Measurements from ENCODE around the gene MAML3. TPM values are rescaled to one million over a fixed set of nuclear protein-coding genes. Genes with fewer than 3 reads are reported as not detected.

The MAML3 gene
- total RNA-seq, 1 donor from 2014 or later: 7.3 TPM

DNA sequence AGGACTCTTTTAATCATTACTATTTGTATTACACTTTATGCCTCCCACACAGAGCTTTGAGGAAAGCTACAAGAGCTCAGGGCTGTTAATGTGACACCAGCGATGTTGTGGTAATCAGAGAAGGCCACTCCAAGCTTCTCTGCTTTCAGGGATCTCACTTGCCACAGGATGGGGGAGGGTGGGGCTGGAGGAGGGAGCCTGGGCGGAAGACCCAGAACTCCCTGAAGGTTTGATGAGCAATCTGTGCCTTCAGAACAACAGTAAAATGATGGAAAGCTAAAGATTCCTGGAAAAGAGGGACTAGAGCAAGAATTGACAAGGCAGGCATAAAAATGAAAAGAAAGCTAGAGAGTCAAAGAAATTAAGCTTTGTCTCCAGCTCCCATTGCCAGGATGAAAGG is 75.6 kb downstream of the MAML3 start:
- DNase-seq (ENCODE audit: low spot score): no peak

DNA sequence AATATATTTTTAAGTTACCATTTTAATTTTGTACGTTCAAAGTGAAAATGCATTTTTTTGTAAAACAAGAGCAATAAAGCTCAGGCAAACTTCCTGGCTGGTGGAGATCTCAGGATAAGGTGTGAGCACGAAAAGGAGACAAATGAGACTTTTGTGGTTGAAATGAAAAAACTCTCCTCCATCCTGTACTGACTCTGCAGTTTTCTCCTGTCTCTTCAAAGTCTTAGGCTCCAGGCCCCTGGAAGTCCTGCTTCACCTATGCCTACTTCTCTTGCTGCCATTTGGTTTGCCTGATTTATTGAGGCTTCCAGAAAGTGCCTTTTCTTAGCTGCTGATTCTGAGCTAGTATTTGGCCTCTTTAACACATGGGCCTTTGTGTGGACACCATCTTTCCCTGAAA is 77.7 kb downstream of the MAML3 start:
- no peak for DNase-seq (ENCODE audit: low spot score)

DNA sequence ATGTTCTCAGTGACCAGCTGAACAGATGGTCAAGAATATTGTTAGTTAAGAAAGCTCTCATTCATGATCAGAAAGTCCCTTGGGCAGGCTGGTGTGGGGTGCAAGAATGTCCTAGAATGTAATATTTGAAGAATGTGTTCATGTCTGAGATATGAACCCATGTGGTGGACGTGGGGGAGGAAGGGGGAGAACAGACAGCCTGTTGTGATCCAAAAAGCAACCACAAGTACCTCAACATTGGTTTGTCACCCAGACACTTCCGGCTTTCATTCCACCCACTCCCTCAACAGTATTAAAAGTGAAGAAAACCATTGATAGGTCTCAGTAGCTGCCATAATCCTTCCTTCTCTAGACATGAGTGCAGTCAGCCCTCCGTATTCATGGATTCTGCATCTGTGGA is 82.2 kb downstream of the MAML3 start:
- no peak for DNase-seq (ENCODE audit: low spot score)

DNA sequence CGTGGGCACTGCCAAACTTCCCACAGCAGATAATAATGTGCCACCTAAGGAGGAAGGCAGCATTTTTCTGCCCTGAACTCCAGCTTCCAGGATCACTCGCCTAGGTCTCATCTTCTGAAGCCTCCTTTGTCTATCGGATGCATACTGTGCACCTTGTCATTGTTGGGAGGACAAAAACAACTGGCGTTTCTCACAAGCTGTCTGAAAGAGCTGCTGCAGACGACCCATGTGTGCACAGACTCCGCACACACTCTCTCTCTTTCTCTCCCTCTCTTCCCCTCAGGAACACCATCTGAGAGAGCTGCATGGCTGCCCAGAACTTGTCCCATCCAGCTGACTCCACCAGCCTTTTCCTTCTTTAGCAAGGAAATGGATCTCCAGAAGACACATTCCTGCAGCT is 83.0 kb downstream of the MAML3 start:
- no peak for DNase-seq (ENCODE audit: low spot score)

DNA sequence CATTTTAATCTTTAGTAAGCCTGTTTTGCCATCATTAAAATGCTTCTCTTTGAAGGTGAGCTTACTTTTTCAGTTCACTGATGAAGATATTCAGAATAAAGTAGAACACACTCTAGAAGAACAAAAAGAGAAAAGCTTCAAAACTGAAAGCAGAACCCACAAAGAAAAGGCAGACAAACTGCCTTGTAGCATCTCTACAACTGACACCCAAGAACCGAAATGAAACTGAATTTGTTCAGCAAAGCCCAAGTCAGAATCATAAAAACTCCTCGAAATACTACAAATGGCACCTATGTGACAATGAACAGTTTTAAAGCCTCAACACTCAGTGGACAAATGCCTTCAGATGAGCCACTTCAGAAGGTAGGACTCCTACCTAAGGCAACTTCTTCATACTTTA is 83.6 kb downstream of the MAML3 start:
- DNase-seq (ENCODE audit: low spot score): no peak

DNA sequence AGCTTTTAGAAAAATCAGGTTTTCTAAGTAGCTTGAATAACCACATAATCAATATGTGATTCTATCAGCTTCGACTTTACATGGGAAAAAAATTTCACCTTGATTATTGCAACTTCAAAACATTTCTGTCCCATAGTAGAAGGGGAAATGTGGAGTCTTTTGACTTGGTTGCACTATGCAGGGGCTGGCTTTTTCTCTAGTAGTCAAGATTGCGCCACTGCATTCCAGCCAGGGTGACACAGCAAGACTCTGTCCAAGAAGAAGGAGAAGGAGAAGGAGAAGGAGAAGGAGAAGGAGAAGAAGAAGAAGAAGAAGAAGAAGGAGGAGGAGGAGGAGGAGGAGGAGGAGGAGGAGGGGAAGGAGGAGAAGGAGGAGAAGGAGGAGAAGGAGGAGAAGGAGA is 84.9 kb downstream of the MAML3 start:
- no peak for DNase-seq (ENCODE audit: low spot score)

DNA sequence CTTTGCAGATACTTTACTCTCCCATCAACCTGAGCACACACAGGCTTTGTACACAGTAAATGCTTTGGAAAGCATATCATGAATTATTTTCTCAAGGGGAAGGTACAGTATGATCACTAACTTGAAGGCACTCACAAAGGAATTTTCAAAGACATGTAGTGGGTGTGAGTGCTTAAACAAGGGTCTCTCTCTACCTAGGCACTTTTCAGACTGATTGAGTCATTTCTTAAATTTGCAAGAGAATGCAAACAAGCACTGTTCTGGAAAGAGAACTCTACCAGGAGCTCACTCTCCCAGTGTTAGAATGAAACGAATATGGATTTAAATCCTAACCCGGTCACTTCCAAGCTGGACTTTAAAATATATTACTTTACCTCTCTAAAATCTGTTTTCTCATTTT is 85.7 kb downstream of the MAML3 start:
- DNase-seq (ENCODE audit: low spot score): no peak

DNA sequence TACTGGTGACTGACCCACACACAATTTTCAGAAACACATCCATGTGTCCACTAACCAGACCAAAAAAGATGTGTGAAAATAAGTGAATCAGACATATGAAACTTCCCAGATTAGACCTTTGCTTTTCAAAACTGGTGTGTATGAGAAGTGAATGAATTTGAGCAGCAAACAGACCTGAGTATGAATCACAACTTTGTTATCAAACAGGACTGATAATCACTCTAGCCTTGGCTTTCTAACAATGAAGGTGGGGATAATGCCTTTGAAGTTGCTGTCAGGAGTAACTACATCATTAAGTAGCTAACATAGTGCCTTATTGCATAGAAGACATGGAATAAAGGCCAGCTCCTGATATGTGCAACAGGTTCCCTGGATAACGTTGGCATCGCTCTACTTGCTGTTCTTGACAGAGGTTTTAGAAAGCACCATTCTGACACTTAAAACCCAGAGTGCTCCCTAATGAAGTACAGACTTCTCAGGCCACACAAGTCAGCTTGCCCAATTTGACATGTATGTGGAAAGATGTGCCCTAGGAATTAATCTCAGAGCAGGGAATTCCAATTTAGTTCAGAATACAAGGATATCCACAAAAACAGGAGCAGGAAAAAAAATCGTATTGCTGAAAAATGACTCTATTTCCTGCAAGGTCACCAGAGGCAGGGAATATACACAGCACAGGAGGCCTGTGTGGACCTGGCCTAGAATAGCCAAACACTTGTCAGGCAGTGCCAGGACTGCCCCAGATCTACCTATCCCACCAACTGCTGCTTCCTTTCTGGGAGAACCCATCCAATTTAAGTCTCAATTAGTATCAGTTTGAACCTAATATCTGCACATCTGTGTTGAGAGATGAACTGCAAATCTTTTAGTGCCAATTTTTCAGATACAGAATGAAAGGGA is 87.7 kb downstream of the MAML3 start:
- DNase-seq (ENCODE audit: low spot score): no peak

DNA sequence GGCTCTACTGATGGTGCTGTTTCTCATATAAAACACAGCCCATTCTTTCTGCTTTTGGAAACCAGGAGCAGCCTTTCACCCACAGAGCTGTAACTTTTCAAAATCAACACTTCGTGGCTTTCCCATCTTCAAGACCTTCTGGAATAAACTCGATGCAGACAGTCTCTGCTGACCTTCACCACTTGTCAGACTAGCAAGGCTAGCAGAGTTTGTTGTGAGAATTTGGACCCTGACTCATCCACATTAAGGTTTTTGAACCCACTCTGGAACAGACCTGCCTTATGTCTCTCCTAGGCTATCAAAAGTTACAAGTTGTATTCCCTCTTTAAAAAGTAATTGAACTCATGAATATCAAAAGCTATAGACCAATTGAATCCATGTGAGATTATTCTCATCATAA is 88.6 kb downstream of the MAML3 start:
- DNase-seq (ENCODE audit: low spot score): no peak

DNA sequence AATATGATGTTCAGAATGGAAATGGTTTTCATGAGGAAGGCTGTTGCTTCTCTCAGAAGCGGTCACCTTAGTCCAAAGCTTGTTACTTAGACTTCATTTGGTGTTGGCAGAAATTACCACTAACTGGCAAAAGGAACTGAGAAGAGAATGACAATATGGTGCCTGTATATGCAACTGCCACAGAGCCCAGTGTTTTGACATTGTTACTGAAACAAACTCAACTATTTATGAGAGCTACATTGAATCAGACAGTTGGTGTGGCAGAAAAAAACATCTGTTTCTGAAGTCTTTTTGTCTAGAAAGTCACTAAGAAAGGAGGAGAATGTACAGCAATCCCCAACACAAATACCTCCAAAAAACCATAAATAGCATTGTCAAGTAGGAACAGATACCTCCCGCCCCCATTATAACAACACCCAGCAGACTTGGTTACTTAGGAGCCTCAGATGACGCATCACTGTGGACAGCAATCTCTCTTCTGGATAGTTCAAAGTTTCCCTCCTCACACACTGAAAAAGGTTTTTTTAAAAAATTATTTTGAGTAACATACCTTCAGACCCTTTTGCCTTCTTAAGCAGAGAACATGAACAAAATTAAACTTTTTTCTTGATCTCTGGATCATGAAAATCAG is 92.2 kb downstream of the MAML3 start:
- DNase-seq (ENCODE audit: low spot score): no peak

DNA sequence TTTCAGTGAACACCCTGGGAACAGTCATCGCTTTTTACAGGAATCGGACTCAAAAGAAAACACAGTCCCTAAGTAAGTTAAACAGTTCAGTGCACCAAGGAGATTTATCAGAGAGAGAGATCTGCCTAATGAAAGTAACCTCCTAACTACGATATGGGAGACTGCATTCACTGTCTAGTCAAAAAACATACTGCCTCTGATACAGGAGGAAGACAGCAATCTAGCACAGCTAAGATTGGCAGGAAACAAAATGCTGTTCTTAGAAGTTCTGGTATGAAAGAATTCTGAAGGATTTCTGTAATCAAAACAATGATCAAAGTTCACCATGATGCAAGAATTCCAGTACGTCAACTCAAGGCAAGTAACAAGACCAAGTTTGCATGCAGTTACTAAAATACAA is 92.8 kb downstream of the MAML3 start:
- no peak for DNase-seq (ENCODE audit: low spot score)

DNA sequence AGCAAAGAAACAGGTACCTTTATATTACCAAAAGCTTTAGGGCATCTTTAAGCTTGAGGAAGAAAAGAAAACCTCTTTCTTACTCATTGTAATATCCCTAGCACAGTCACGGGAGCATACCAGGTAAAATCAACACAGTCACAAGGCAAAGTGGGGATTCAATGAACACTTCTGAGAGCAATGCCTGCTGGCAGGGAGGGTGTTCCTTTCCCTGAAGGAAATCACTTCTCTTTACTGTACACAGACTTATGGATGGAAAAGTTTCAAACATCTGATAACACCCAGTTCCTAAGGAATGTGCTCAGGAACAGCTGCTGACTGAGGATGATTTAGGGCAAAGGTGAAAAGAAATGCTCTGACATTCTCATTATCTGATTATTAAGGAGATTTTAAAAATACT is 94.8 kb downstream of the MAML3 start:
- DNase-seq (ENCODE audit: low spot score): no peak

DNA sequence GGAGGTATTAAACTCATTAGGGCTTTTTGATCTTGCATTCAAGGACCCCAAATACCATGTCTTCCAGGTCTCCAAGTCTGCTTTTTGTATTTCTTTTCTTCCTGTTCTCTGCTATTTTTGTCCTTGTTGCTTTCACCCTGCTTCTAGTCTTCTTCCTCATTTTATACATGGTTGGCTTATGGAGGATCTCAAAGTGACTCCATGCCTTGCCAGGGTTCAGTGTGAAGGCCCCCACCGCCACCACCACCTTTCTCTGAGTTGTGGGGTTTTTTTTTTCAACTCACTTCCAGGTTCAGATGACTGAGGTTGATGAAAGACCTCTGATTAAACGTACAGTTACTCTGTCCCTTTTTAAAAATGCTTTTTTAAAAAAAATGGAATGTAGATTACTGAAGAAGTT is 96.3 kb downstream of the MAML3 start:
- DNase-seq (ENCODE audit: low spot score): no peak

DNA sequence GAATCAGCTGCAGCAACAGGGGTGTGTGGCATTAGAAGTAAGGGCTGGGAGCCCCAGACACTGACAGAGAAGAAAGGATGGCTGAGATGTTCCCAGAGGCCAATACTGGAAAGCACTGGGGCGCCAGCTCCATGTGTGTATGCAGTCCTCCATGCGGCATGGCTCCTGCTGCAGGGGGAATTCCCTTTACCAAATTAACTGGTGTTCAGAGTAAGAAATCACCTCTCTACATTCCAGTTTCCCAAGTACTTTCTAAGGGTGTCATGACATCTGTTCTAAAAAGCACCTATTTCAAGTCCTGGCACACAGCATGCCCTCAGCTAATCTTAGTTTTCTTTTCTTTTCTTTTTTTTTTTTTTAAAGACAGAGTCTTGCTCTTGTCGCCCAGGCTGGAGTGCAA is 98.0 kb downstream of the MAML3 start:
- no peak for DNase-seq (ENCODE audit: low spot score)

DNA sequence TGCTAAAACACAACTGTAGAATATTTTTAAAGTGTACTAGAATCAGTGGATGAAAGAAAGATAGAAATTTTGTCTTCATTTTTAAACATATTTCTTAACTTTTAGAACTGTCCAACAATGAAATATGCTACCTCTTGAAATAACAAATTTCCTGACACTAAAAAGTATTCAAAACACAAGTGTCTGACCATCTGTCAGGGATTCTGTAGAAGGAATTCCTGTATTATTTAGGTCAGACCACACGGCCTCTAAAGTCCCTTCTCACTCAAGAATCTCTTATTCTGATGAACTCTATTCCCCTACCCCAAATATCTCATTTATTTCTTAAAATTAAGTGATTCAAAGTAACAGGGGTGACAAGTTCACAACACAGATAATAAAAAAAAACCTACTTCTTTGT is 99.1 kb downstream of the MAML3 start:
- DNase-seq (ENCODE audit: low spot score): no peak

DNA sequence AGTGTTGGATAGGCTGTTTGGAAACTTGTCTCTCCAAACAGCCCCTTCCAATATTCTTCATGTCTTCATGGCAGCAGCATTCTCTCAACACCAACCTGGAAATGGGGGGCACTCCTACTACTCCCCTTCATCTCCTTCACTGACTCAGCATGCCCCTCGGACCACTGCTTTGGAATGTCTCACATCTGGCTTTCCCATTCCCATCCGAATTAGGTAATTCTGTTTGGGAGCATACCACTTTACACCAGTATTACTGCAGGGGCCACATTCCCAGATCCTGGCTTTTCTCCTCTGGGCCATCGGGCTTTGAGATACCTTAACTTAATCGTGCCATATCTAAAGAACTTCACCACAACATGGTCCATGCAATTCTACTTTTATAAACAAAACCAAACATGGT is 100.8 kb downstream of the MAML3 start:
- DNase-seq (ENCODE audit: low spot score): no peak

DNA sequence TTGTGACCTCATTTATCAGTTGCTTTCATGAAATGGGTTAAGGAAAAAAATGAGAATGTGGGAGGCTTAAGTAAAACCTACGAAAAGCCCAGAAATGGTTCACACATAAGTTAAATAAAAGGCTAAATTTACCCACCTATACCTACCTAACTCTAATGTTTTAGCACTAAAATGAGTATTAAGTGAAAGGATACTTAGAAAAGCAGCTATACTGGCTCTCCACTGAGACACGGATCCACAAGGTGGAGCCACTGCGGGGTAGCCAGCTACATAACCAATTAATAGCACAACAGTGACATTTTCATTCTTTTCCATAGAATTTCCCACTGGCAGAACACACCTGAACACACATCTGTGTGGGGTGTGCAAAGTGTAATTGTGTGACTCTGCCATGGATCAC is 101.9 kb downstream of the MAML3 start:
- no peak for DNase-seq (ENCODE audit: low spot score)

DNA sequence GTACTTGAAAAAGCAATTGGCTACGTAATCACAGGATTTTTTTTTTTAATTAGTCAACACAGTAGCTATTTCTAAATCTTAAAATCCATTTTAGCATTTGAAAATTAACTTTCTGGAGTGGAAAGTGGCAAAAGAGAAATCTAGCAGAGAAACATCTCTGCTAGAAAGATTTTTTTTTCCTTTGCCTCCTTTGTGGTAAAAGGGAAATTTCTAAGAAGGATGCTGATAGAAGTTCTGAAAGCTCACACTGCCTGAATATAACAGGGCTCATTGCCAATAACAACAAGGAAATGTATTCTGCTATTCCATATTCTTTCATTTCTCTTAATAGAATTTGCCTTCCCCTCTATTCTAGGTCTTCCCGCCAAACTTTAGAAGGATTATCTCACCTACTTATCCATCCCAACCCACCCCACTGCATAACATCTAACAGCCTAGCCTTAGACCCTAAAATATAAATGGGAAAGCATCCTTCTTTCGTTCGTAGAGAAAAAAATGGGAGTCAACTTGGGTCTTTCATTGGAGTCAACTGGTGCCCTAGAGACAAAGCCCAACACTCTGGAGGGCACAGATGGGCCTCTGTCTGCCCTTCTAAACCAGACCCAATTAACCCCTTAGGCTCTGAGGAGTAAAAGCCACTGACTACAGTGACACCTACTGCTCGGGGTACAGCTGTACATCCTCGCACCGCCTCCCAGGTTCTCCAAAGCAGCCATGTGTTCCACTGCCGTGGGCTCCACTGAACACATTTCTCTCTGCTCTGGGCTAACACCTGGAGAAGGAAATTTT is 103.9 kb downstream of the MAML3 start:
- no peak for DNase-seq (ENCODE audit: low spot score)

DNA sequence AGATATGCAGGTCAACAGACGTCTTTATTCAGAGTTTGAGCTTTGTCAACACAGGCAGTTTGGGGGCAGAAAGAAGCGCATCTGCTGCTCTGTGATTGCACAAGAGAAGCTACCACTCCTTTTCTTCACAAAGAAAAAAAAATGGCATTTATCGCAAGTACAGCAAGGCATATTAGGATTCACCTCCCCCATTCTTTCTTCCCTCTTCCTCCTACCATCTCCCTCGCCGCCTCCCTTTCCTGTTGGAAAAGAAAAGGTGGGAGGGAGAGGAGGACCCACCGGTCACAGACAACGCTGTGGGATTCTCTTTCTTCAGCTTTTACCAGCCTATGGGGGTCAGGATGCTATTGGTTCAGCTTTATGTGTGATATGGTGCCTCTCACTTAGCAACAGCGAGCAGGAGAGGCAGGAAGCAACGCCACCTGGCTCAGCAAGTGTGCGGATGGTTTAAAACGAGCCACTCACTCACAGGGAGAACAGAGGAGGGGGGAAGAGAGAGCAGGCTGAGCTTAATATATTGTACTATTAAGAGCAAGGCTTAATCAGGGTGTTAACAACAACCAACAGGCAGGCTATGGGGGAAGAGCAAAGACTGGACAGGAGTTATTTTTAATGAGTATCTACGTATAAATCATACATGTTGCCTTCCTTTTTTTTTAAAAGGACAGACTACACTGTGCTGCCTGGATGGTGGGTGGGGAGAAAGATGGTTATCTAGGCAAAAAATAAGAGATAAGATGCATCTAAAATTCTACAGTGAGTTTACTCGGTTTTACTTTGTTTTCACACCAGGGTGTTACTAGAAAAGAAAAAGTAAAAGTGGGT is 104.7 kb downstream of the MAML3 start:
- DNase-seq (ENCODE audit: low spot score): no peak

DNA sequence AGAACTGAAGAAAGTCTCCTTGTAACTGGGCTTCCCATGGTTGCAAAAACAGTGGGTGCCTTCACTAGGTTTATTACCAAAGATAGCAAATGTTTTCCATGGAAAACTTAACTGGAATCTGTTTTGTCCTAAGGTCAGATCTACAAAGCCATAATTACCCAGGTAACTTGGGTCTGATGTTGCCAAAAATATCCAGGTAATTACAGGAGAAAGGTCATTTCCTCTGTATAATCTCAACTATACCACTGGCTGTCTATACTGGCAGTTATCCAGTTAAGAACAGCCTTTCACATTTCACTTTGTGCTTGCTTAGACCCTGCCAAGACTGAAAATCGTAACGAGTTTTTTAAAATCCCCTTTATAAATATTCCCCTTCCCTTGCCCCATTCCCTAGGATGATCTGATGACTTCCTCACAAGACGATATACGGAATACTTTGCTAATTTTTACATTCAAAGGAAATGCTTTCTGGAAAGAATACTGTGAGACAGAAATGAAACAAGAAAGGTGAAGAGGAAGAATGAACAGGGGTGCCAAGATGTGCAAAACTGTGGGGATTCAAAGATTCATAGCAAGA is 105.5 kb downstream of the MAML3 start:
- no peak for DNase-seq (ENCODE audit: low spot score)

DNA sequence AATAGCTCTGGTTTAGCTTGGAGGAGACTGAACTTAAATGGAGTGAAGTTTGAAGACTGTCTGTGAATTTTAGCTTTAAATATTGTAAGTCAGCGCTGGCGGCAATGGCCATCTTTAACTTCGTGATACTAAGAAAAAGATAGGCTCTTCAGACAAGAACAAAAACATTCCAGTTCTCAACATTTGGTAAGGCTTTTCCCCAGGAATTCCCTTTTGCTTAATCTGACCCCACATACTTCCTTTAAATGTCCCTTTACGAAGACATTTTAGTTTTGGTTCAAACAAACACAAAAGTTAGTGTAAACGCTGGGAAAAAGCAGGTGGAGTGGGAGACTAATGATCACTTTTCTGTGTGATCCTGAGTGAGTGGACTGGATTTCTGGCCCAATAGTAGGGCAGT is 106.2 kb downstream of the MAML3 start:
- no peak for DNase-seq (ENCODE audit: low spot score)
